Measurements from ENCODE around the gene TRMO.

TRMO gene

DNA sequence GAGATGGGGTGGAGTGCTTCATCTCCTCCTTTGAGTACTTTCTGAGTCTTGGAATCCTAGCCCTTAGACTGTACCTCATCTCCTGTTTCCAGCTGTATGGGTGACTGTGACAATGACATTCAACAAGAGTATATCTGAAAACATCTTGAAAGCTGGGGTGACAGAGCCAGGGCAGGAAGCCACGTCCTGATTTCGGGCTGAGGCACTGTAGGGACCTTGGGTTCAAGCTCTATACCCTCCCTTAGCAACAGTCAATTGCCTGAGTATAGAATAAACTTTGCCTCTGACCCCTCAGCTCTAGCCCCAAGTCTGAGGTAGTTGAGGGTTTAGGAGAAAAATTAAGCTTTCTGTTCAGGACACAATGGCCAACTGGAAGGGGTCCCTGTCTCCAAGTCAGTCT is 63.0 kb downstream of the TRMO start:
- no peak for DNase-seq (ENCODE audit: low read depth in 3 of 3)

- DNase-seq (ENCODE audit: low read depth in 3 of 3), result no peak
Observed at GRCh38 chr9:97858826-97859225, 63.5 kb downstream of the TRMO start.

GRCh38 chr9:97858393-97858713 is 63.9 kb downstream of the TRMO start:
- no peak for DNase-seq (ENCODE audit: low read depth in 3 of 3)

DNA sequence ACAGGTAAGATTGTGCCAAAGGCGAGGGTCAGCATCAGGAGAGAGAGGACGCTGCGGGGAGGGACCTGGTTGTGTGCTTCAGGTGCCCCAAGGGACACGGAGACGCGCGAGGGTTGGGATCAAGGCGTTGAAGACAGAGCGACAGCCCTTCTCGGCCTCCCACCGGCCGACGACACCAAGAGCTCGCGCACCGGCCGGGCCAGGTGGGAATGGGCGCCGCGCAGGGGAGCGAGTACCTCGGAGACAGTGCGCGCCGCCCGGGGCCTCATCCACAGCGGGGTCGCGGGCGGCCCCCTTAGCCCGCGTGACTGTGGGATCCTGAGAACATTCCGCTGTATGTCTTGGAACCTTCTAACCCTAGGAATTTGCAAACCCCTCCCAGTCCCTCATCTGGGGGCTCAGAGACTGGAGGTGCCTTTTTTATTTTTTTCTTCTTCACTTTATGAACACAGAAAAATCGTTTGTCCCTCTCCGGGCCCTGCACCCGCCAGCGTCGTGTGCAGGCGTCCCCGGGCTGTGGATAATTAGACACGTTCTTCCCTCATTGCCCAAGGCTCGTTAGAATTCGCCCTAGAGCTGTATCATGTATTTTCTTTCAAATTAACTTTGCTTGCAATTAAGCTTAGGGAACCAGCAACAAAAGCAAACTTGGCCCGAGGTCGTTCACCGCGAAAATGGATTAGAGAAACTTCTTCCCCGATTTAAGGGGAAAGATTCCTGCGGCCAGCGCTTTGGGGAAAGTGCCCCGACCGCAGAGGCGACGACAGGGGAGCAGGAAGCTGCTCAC is 64.5 kb downstream of the TRMO start:
- no peak for DNase-seq (ENCODE audit: low read depth in 3 of 3)

DNA sequence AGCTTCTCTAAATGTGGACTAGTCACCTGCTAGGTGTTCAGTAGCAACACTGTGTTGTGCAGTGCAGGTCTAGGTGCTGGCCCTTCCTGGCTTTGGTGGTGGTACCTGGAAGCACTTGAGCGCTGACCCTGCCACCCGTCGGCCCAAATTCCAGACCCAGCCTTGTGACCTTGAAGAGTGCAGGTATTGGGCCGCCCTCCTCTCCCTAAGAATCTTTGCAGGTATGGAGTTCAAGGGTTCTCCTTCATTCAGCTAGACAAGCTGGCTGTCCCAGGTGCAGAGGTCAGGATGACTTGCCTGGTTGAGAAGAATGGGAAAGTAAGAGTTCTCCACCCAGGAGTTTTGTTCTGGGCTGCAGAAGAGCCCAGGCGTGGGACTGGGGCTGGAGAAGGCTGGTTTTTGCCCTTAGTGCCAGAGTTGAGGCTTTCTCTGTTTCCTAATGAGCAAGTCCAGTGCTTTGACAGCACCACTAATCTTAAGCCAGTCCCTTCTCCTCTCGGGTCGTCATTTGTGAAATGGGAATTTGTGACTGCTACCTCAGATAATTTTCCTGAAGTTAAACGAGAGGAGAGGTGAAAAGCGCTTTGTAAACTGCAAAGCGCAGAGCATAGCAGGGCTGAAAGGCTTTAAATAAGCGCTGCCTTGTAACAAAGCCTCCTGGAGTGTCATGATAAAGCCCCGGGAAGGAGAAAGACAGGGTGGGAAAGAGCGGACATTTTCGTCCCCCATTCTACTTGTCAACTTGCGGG is 65.3 kb downstream of the TRMO start:
- DNase-seq (ENCODE audit: low read depth in 3 of 3), result no peak

GRCh38 chr9:97855899-97856298 is 66.4 kb downstream of the TRMO start:
- DNase-seq (ENCODE audit: low read depth in 3 of 3), result no peak

GRCh38 chr9:97855486-97855875 is 66.8 kb downstream of the TRMO start:
- DNase-seq (ENCODE audit: low read depth in 3 of 3), result no peak

- no peak for DNase-seq (ENCODE audit: low read depth in 3 of 3)
Observed at GRCh38 chr9:97854696-97855485, 67.4 kb downstream of the TRMO start.
